Measurements from ENCODE around the gene ACR.

- TF ChIP-seq CTCF (IDR thresholded peaks at IDR 0.05; ENCODE audit: low read depth, low read length), result no peak
- TF ChIP-seq POLR2A (IDR thresholded peaks at IDR 0.05; ENCODE audit: extremely low read depth, insufficient read length), result no peak
- no peak for TF ChIP-seq MYC (IDR thresholded peaks at IDR 0.05; ENCODE audit: low read depth, low read length)
Measured at GRCh38 chr22:50708996-50709395, 29.0 kb upstream of the ACR start.

Measured in NB4 (cell line).